Measurements from ENCODE around the gene AOAH.

The AOAH gene

DNA sequence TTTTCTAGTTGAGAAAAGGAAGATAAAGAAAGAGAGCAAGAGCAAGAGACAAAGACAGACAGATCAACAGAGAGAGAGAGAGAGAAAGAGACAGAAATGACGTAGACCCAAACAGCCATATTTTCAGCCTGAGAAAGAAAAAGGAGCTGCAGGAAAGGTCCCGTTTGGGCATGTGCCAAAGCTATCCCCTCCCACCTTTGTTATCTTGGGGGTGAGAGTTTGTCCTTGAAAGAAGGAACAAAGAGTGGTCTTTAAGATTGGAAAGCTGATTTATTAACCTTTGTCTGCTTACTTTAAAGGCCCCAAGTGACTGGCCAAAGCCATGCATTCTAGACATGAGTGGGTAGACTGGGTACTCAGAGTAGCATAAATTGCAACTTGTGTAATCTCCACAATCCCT is 98.2 kb downstream of the AOAH start:
- DNase-seq = no peak

DNA sequence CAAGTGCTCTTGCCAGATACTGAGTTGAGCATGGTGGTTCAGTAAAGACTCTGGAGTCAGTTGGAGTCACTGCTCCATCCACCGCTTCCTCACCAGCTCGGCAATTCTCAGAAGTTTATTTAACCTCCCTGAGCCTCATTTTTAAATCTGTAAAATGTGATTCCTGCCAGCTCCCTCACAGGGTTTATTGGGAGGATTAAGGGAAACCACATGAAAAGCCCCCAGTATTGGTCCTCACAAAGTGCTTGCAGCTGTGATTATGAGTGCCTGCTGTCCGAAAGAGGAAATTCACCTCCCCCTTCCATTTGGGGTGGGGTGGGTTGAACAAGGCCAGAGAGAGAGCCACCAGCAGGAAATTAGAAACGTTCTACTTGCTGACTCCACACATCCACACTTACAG is 99.0 kb downstream of the AOAH start:
- peak; percentile 28 for DNase-seq

DNA sequence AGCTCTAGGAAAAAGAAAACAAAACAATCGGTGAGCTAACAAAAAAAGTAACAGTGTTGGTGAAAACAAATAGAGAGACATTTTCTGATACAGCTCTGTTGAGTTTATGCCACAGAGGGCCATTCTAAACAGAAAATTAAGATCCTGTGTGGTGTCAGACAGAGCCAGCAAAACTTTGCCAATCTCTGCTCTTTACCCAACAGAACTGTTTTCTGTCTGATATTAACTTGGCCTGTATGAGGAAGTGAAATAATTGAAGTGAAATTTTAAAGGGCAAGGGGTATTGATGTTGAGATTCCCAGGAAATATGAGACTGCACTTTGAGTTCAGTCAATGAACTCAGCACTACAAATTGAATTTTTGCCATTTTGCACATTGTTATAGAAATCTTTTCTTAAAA is 101.0 kb downstream of the AOAH start:
- DNase-seq = no peak

DNA sequence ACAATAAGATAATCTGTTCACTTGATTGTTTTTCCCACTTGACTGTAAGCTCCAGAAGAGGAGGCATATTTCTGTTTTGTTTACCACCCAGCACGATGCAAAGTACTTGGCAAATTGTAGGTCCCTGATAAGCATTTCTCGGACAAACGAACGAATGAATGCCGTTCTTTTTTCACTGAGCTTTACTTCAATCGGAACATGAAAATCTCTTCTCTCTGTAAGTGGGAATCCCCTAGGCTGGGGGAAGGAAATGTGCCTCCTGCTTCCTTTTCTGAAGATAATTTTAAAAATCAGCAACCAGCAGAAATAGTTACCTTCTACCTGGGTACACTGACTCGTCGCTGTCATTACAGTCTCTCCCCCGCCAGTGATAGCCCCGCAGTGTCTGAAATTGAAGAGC is 102.9 kb downstream of the AOAH start:
- no peak for DNase-seq

DNA sequence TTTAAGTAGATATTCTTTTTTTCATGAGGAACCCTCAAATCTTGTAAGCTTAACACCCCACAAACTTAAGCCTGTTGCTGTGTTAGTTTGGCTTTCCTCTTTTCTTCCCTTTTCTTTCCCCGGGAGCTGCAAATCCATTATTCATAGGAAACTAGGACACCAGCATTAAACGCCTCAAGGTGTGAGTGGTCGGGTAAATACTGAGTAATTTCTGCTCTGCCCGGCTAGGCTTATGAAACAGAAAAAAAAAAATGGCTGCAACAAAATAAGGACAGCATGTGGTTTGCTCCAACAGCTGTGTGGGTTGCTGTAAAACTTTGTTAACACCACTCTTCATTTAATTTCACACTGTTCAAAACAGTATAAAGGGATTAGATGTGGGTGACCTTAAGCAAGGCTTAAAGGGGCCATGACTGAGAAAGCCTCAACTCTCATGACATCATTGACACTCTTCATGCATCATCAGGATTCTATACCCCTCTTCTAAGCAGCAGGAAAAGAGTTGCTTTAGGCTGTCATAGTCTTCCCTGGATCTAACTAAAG is 104.1 kb downstream of the AOAH start:
- DNase-seq = no peak

DNA sequence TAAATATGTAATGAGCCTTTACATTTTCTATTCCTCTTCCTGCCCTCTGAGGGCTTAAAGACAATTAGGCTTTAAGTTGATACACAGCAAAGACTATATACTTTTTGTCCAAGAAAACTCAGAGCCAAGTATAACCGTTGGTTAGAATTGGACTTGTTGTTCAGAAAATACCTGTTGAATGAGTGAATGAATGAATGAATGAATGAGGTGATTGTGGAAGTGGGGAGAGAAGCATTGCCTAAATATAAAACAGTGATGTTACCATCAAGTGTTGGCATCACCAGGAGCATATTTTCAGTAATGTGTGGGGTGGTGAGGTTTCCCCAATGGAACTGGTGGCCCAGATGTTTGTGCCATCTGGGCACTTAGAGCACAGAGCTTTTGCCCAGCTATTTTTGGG is 106.9 kb downstream of the AOAH start:
- no peak for DNase-seq

DNA sequence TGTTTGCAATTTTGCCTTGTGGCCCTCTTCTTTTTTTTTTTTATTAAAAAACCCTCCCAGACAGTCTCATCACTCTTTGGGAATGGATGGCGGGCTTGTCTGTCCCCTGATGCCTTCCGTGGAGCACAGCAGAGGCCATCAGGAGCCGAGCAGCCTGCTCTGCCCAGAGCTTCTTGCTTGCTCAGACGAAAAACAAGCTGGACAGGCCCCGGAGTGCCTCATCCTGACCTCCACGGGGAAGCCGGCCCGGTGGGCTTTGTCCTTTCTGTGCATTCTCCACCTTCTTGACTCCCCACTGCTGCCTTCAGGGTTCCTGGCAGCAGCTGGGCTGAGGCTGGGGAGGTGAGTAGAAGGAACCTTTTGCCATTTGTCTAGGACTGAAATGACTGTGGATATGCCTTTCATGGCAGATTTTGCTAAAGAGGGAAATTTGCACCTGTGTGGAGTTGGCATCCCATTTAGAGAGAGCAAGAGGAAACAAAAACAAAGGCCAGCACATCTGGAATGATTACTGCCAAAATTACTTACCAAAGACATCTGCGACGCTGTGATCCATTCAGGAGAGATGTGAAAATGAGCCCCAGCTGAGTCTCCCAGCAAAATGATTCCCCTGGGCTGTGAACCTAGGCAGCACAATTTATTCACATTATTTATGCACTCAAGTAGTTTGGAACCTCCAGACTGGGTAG is 108.3 kb downstream of the AOAH start:
- no peak for DNase-seq

DNA sequence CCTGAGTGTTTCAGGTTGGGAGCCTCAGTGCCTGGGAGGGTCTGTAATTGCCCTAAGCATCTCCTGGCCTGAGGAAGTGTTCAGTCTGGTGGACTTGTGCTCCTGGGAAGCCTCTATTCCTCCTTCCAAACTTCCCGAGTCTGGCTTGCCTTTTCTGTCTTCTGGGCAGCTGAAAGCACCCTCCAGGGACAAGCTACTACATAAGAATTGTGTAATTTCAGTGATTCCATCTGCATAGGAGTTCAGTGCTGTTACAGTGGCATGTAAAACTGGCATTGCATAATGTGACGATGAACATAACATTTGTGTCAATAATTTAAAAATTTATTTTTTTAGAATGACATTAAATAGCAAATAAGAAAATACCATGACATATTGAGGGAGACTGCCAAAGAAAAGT is 109.3 kb downstream of the AOAH start:
- no peak for DNase-seq

DNA sequence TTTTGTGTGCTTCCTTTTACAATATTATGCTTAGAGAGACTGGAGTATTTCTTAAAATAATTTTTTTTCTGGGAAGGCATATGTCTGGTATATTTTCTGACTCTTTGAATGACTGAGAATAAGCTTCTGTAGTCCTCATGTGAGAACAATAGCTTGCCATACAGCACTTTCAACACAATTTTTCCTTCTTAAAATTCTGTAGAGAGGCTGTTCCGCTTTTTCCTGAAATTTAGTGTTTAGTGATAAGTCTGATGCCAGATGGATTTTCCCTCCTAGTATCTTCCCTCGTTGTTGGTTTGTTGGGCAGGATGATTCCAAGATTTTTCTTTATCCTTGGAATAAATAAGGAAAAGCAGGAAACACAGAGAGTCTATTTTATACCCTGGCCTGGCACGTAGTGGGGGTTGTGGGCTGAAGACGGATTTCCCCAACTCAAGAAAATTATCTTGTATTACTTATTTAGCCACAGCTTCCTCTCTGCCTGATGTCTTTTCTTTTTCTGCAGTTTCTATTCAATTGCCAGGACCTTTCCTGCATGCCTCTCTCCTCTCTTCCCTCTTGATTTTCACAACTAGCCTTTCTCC is 111.2 kb downstream of the AOAH start:
- DNase-seq = no peak

DNA sequence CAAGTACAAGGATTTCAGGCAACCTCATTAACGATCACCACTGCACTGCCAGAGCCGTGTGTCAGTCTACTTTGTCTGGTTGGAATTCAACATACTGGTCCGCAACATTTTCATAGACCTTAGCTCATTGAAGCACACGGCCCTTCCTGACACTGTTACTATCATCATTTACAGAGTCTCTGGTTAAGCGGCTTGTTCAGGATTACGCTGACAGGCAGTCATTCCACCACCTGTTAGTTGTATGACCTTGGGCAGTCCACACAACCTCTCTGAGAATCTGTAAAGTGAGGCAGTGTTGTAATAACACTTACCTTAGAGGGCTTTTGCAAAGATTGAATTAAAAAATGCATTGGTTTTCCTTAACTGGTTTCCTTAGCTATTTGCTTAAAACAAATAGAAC is 112.6 kb downstream of the AOAH start:
- no peak for DNase-seq

DNA sequence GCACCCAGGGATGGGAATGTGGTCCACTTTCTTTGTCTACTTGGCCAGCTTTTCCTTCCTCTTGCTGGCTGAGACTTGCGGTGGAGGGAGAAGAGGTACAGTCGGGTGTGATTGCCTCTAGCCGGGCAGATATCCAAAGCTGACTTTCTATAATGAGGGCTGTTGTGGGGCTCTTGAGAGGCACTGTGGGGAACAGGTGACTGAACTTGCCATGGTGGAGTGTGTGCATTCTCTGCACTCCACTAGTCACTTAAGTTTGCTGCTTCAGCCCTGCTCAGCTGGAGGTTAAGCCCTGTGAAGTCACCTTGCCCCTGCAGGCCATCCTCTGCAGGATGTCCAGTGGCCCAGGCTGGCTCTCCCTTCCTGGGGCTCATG is 116.6 kb downstream of the AOAH start:
- DNase-seq = no peak

DNA sequence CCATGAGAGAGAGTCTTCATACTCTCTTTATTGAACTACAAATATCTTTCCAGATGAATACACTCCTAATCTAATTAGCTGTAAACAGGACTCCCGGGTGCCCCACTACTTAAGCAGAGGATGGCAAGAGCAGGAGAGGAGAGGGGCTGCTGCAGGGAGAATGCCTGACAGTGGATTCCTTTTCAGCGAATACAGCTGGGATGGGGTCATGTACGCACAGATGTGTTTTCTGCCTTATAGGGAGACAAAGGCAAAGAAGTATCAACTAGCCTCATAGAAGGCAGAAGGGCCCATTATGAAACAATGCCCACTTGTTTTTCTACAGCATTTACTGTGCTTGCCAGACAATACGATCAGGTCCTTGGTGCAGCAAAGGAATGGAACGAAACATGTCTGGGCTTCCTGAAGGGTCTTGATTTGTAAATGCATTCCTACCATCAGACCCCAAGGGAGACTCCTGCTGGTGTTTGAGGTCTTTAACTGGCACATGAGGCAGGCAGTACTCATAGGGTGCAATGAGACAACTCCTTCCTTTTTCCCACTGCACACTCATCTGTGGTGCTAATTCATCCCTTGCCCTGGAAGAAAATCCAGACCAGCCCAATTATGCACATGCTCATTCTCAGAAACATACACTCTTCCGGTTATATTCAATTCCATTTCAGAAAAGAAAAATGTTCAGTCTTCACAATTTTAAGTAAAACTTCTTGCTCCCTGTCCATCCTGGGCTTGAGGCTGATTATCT is 117.1 kb downstream of the AOAH start:
- no peak for DNase-seq

DNA sequence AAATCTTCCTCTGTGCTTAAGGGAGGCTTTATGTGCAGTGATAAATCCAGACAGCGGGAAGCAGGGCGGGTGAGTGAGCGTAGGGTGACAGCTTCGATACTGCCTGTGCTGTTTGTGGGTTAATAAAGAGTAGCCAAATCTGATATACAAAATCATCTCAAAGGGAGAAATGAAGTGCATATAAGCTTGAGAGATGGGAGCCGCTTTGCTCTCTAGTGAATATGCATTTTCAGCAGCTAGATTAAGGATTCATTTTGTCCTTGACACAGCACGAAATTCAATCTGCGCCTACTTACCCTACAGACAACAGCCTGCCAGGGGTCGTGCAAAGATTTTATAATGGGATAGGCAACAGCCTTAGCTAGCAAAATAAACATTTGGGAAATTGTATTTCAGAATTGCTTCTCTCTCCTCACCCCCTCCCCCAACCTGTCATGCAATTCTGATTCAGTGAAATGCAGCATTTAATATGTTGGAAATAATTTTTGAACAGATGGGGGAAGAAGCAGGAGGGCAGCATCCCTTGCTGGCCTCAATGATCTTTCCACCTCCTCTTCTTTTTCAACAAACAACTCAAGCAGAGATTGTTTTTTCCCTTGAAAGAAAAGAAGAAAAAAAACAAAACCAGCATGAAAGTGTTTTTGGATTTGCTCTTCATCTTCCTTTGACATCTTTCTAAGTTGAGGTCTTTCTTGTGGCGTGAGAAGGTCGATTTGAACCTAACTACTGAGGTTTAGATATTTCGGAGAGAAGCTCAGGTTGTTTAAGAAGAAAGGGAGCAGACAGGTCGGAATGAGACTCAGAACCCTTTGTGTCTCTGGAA is 117.9 kb downstream of the AOAH start:
- no peak for DNase-seq

DNA sequence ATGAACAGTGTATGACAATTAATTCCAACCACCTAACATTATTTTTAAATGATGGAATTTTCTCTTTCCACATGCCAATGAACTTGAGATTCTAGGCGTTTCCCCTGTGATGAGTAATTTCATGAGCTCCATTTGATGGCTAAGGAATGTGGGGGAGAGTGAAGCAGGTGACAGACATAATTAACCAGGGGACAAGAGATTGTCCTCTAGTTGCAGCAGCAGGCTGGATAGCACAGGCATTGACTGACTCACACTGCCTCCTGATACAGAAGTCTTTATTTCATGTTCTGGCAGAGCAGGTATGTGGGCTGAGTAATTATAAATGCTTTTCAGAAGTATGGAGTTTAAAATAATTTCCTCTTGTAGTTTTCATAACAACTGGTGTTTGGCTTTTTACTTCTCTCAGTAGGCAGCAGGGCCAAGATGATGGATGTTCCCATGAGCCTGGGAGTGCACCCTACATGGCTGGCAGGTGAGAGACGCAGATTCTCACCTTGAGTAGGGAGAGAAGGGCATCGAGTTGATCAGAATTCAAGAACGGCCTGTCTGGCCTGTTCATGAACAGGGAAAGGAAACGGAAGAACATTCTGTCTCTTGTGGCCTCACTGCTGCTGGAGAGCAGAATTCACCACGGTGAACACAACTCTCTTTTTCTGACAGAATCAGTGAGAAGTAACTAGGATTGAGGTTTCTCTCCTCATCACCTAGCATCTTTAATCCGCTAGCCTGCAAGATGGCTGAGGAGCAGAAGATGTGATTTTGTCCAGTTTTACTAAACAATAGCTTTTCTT is 118.8 kb downstream of the AOAH start:
- DNase-seq = peak; percentile 13

DNA sequence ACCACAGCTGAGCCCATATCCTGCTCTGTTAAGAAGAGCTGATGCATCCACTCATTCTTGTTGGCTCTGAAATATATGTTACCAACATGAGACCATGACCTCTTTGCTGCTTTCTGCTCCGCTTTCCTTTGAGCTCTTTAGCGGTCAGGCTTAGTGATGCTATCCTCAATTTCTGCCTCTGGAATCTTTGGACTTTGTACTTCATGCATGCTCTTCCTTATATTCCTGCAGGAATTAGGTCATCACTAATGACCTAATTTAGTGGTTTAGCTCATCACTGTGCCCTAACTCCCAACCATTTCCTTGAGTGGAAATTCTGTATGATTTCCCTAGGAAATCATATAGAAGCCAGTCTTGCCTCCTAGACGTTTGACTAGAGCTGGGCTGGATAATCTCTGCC is 119.5 kb downstream of the AOAH start:
- DNase-seq = peak; percentile 29

DNA sequence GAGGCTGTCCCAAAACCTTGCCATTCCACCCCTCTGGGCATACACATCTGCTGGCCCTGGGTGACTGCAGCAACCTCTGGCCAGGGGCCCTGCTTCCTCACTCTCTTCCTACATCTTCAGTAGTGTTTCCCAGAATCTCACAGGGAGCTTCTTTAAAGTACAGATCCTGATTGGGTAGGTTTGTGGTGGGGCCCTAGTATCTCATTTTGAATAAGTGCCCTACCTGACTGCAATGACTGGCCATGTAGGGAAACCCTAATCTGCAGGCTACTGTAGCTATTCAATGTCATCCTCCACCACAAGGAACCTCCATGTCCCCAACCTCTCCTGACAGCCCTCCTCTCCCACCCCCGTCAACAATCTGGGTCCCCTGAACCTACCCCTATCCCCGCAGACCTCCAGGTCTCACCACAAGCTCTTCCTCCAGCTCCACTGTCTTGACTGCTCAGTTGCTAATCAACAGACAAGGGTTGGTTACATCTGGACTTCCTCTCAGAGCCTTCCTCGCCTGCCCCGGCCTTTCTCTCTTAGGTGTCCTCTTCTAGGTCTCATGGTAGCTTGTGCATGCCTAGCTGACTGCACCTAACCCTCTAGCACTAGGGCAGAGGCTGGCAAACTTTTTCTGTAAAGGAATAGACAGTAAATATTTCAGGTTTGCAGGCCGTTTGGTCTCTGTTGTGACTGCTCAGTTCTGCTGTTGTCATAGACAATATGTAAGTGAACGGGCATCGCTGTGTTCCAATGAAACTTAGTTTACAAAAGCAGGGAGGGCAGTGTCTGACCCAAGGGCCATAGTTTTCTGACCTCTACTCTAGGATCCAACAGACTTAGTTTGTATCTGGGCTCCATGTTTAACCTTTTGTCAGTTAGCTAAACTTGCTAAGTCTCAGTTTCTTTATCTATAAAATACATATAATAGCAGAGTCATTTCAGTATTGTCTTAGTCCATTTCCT is 121.1 kb downstream of the AOAH start:
- DNase-seq = no peak

DNA sequence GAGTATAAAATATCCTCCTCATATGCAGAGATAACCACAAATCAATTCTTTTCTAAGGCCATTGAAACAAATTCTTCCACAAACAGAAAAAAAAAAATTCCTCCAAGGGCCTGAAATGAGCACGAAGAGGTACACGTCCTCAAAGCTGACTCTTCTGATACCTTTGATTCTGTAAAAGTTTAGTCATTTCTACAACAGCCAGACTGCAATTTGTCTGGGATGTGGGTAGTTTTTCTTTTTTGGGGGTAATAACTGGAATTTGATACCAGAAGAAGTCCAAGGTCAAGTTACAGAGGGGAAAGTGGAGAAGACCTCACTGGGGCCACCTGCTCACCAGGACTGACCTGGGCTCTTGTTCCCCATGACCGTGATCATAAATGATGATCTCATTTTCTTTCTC is 121.8 kb downstream of the AOAH start:
- no peak for DNase-seq

DNA sequence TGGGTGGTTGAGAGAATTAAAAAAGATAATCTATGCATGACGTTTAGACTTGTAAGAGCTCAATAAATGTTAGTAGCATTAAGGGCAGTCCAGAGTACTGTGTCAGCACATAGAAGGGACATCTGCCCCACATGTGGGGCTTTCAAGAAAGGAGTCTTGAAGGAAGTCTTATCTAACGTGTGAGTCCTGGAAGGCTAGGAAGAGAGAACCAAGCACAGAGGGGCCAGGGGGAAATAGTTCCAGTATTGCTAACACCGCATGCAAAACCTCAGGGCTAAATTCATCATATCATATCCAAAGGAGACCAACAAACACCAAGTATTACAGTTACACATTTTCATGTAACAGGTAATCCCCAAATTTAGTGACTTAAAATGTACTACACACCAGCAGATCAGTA is 122.7 kb downstream of the AOAH start:
- no peak for DNase-seq

DNA sequence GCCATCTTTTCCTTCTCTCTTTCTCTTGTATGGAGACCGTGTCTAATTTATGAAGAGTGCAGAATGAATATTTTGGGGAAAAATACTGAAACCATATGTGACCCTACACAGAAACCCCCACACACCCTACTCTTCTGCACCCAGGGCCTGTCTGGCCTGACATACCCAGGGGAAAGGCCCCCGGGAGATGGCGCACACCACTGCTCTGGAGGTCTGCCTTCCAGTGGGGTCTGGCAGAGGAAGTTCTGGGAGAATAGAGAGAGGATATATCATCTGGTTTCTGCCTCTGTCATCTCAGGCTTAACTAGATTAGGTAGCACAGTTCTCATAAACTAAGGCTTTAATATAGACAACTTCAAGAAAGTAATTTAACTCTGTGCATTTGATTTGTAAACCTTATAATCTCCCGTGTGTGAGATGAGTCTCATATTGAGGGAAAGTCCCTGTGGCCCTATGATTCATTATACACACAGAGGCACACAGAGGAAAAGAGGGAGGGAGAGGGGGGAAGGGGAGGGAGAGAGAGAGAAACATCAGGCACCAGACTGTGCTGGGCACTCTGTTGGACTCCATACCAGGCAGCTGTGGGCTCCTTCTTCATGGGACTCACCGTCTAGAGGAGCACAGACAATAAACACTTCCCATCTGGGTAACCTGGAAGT is 123.3 kb downstream of the AOAH start:
- DNase-seq = peak; percentile 56

DNA sequence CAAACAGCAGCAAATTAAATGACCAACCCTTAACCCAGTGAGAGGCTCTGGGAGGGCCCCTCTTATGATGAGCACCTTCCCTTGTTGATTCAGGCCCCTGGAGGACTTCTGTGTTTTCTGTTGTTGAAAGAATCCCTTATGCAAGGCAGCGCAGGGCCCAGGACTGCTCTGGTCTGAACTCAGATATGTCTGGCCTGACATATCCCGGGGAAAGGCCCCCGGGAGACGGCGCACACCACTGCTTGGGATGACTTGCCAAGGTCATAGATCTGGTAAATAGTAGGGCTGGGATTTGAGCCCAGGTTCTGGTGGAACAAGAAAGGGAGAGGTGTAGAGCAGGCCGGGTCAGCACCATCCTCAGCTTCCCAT is 124.0 kb downstream of the AOAH start:
- DNase-seq = no peak
